GM19035 (cell line): ENCODE results near the gene PLIN1.
A peak's percentile ranks its signal among the peaks of the same experiment; 100 is the strongest.
"Not testable (repeated sequence)": the region's sequence is repeated elsewhere in the genome, so short reads cannot be mapped to it uniquely, and the experiment has no call there.

ENCODE experiments used
- ATAC-seq: cut with Tn5 transposase; IDR thresholded peaks from one replicate; pipeline ENCODE4 v1.9.1; 2021; ENCODE audit not compliant: unreplicated experiment

PLIN1 gene

GRCh38 chr15:89679212-89679611 is at the start of gene PLIN1:
TSS of gene PLIN1 (minus strand) at chr15:89679367. CDS start at chr15:89677489, 1,878 bp downstream.
- ATAC-seq = no peak

- no peak for ATAC-seq
These were observed 49.1 kb upstream of the PLIN1 start for GRCh38 chr15:89728254-89728653.

GRCh38 chr15:89725064-89725463 is 45.9 kb upstream of the PLIN1 start:
- ATAC-seq = no peak

GRCh38 chr15:89724621-89725020 is 45.5 kb upstream of the PLIN1 start:
- no peak for ATAC-seq

GRCh38 chr15:89723031-89723430 is 43.9 kb upstream of the PLIN1 start:
- ATAC-seq = no peak

- ATAC-seq = no peak
These were observed 35.6 kb upstream of the PLIN1 start for GRCh38 chr15:89714775-89715174.

GRCh38 chr15:89707577-89707976 is 28.4 kb upstream of the PLIN1 start:
- ATAC-seq = no peak

- ATAC-seq = no peak
These were observed 25.2 kb upstream of the PLIN1 start for GRCh38 chr15:89704411-89704810.

GRCh38 chr15:89695198-89695597 is 16.0 kb upstream of the PLIN1 start:
- no peak for ATAC-seq

- ATAC-seq = no peak
These were observed 14.5 kb upstream of the PLIN1 start for GRCh38 chr15:89693696-89694095.

GRCh38 chr15:89693091-89693490 is 13.9 kb upstream of the PLIN1 start:
- ATAC-seq = no peak

- peak; percentile 89 for ATAC-seq
These were observed 11.4 kb upstream of the PLIN1 start, which contains the start of the genes PEX11A and WDR93 for GRCh38 chr15:89690276-89691218. TSS of gene PEX11A (minus strand) at chr15:89690754. CDS start at chr15:89690632, 122 bp downstream. TSS of gene WDR93 (plus strand) at chr15:89690811. CDS start at chr15:89701747, 10,936 bp downstream.

GRCh38 chr15:89689930-89690275 is 10.7 kb upstream of the PLIN1 start:
- ATAC-seq = not testable (repeated sequence)

- no peak for ATAC-seq
These were observed 7.4 kb upstream of the PLIN1 start for GRCh38 chr15:89686522-89686921.

- ATAC-seq = no peak
These were observed 6.8 kb upstream of the PLIN1 start for GRCh38 chr15:89685995-89686394.

GRCh38 chr15:89681146-89681545 is 2.0 kb upstream of the PLIN1 start:
- ATAC-seq = no peak

GRCh38 chr15:89680282-89680873 is 1.2 kb upstream of the PLIN1 start:
- ATAC-seq = no peak

GRCh38 chr15:89677381-89677780 is 1.8 kb downstream of the PLIN1 start:
- no peak for ATAC-seq

GRCh38 chr15:89675606-89676005 is 3.6 kb downstream of the PLIN1 start:
- ATAC-seq = no peak

GRCh38 chr15:89674526-89674925 is 4.6 kb downstream of the PLIN1 start:
- ATAC-seq = no peak

- ATAC-seq = no peak
These were observed 6.0 kb downstream of the PLIN1 start for GRCh38 chr15:89673165-89673512.
